Fibroblast of mammary gland (primary cell): ENCODE results near the gene ARSG.

Experiments
- DNase-seq: peaks from one replicate; pipeline ENCODE4 v3.0.0-alpha.2; 2010; ENCODE audit warnings: low read depth
- H3K4me3 ChIP-seq: 2 replicates; pipeline ENCODE4 v1.5.1; 2011; ENCODE audit warnings: low read depth, mild to moderate bottlenecking, low read length, moderate library complexity; ENCODE audit not compliant: control insufficient read depth
- TF ChIP-seq, protein P1 (sequence below): conservative IDR thresholded peaks from 2 replicates; pipeline ENCODE4 v1.5.1; 2011; ENCODE audit warnings: low read depth, low read length, inconsistent platforms; ENCODE audit not compliant: control insufficient read depth, insufficient read depth

Gene ARSG

DNA sequence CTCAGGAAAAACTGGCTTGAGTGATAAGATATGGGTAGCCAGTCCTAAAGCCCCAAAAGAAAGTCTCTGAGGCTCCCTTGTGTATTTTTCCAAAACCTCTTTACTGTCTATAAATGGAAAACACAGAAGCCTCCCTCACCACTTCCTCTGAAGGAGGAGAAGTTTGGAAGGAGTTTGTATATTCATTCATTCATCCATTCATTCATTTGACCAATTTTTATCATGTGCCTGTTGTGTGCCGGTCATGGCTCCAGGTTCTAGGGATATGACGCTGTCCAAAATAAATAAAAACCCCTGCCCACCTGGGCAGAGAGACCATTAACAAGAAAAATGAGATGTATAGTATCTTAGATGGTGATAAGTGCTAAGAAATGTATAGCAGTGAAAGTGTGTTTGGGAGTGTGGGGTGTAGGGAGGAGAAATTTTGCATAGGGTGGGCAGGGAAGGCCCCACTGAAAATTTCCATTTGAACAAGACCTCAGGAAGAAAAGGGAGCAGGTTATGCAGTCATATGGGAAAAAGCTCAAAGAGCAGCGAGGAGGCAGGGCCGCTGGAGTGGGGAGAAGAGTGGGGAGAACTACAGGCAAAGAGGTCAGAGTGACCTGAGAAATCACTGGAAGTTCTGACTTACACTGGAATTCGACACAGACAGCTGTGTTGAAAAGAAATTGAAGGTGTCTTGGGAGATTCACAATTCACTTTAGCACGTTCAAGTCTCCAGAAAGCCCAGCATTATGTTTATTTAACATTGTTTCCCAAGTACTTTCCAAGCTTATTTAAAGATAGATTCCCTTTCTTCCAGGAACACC is 172.1 kb downstream of the ARSG start:
- TF ChIP-seq, protein P1, sequence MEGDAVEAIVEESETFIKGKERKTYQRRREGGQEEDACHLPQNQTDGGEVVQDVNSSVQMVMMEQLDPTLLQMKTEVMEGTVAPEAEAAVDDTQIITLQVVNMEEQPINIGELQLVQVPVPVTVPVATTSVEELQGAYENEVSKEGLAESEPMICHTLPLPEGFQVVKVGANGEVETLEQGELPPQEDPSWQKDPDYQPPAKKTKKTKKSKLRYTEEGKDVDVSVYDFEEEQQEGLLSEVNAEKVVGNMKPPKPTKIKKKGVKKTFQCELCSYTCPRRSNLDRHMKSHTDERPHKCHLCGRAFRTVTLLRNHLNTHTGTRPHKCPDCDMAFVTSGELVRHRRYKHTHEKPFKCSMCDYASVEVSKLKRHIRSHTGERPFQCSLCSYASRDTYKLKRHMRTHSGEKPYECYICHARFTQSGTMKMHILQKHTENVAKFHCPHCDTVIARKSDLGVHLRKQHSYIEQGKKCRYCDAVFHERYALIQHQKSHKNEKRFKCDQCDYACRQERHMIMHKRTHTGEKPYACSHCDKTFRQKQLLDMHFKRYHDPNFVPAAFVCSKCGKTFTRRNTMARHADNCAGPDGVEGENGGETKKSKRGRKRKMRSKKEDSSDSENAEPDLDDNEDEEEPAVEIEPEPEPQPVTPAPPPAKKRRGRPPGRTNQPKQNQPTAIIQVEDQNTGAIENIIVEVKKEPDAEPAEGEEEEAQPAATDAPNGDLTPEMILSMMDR: no peak
- DNase-seq: no peak
- H3K4me3 ChIP-seq: no peak overlapping the region

DNA sequence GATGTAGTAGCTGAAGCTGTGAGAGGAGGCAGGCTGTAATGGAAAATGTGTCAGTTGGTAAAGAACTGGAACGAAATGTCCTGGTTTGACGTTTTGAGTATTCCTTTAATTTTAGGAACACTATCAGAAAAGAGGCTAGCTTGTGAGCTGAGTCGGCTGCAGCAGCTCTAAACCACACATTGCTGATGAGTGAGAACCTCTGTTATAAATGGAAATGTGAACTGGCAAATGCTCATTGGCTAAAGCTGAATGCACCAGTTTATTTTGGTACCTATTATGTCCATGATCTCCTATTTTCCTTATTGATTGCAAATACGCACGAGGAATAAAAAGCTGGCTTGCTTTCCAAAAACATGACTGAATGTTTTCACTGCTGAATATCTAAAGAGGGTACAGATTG is 177.0 kb downstream of the ARSG start:
- TF ChIP-seq, protein P1: no peak
- H3K4me3 ChIP-seq: no peak overlapping the region
- DNase-seq: peak; percentile 34

GRCh38 chr17:68468788-68469187 is 177.5 kb downstream of the ARSG start:
- no peak for DNase-seq

More at GRCh38 chr17:68468788-68469187, 177.5 kb downstream of the ARSG start:
- H3K4me3 ChIP-seq: no peak overlapping the region
- TF ChIP-seq, protein P1: no peak
